GM12872 (cell line): ENCODE data around the gene BET1.

Experiments used
- CTCF ChIP-seq: IDR thresholded peaks from 3 replicates; pipeline ENCODE4 v1.5.1; 2011; ENCODE audit warnings: low read depth, mild to moderate bottlenecking, low read length, moderate library complexity; ENCODE audit not compliant: insufficient read depth

Gene BET1

GRCh38 chr7:93972029-93972725 is 32.0 kb downstream of the BET1 start:
- TF ChIP-seq CTCF, result no peak

- TF ChIP-seq CTCF, result no peak
These were observed 35.1 kb downstream of the BET1 start for GRCh38 chr7:93968911-93969620.

- no peak for TF ChIP-seq CTCF
These were observed 39.3 kb downstream of the BET1 start for GRCh38 chr7:93964813-93965212.

- no peak for TF ChIP-seq CTCF
These were observed 39.9 kb downstream of the BET1 start for GRCh38 chr7:93964262-93964661.

- no peak for TF ChIP-seq CTCF
These were observed 43.2 kb downstream of the BET1 start for GRCh38 chr7:93960986-93961385.

- TF ChIP-seq CTCF, result no peak
These were observed 45.5 kb downstream of the BET1 start for GRCh38 chr7:93958651-93959050.

- no peak for TF ChIP-seq CTCF
These were observed 45.9 kb downstream of the BET1 start for GRCh38 chr7:93958216-93958615.
